Measurements from ENCODE around the gene ACO2.

GRCh38 chr22:41524809-41525449 lies 56.0 kb downstream of the ACO2 start:
- TF ChIP-seq POLR2A (IDR thresholded peaks at IDR 0.05) (no peak), CTCF (IDR thresholded peaks at IDR 0.05) (no peak)

Data from body of pancreas (tissue), 4 donors.